SU-DHL-6 (cell line): ENCODE measurements around the gene SH2D5.

ENCODE experiments used
- CTCF ChIP-seq: fragments of 200-600 bp; sonication (generic); IDR thresholded peaks from one replicate; pipeline ENCODE4 v1.5.1; 2017; ENCODE audit warnings: antibody characterized with exemption, mild to moderate bottlenecking, low read length, moderate library complexity; ENCODE audit not compliant: insufficient read depth, poor library complexity, severe bottlenecking
- EZH2phosphoT487 ChIP-seq: fragments of 200-600 bp; sonication (generic), shearing (Covaris generic); conservative IDR thresholded peaks from 2 replicates; pipeline ENCODE4 v1.6.1; 2018; ENCODE audit warnings: mild to moderate bottlenecking, antibody characterized with exemption, low read length, moderate library complexity, mixed read lengths

- no peak for TF ChIP-seq CTCF
- no peak for TF ChIP-seq EZH2phosphoT487
Measured at GRCh38 chr1:20763417-20763816, 30.9 kb upstream of the SH2D5 start.
